IMR-90 (cell line): ENCODE measurements around the gene TMPRSS3. TPM values are rescaled to one million over a fixed set of nuclear protein-coding genes. Genes with fewer than 3 reads are reported as not detected.

Source experiments
- ATAC-seq: fragments of 200-7000 bp; cut with Tn5 transposase; 2 replicates; pipeline ENCODE4 v1.9.1; 2020; ENCODE audit warnings: low read depth, mild to moderate bottlenecking, moderate library complexity
- Bru-seq: library from RNA; stranded (reverse); fragments of 400-500 nt; gene quantifications from one replicate; lab custom pipeline; 2021; lab: Mats Ljungman, UMichigan
- BruChase-seq, 2 experiments: library from RNA; stranded (reverse); fragments of 400-500 nt; gene quantifications; one replicate each; lab custom pipeline; 2021; lab: Mats Ljungman, UMichigan
- BruUV-seq: library from RNA; stranded (reverse); fragments of 400-500 nt; replicated peaks from 2 replicates; lab custom pipeline; 2021; lab: Mats Ljungman, UMichigan
- CTCF ChIA-PET: fragments of 300-600 bp; formaldehyde crosslinking; extraction: SDS; loops from one replicate; lab custom pipeline; 2021; ENCODE audit warnings: antibody characterized with exemption; lab: Yijun Ruan, JAX
- POLR2A ChIA-PET: fragments of 300-600 bp; sonication (Branson Sonifier 250); formaldehyde crosslinking; loops from one replicate; lab custom pipeline; 2022; ENCODE audit warnings: antibody characterized with exemption; ENCODE audit not compliant: unreplicated experiment; lab: Charles Lee
- DNase-seq: peaks from one replicate; pipeline ENCODE4 v3.0.0; 2013
- H2AFZ ChIP-seq: replicated peaks from 2 replicates; pipeline ENCODE3; 2013; ENCODE audit warnings: low read length, mild to moderate bottlenecking; ENCODE audit not compliant: poor library complexity
- H2AK5ac ChIP-seq: 2 replicates; pipeline ENCODE4 v1.6.1; 2013; ENCODE audit warnings: low read depth, low read length, inconsistent platforms
- H2AK9ac ChIP-seq: replicated peaks from 2 replicates; pipeline ENCODE3; 2013; ENCODE audit warnings: mild to moderate bottlenecking, low read depth, low read length, moderate library complexity; ENCODE audit not compliant: poor library complexity
- H2BK120ac ChIP-seq: 2 replicates; pipeline ENCODE4 v1.6.1; 2013; ENCODE audit warnings: low read depth, low read length, inconsistent platforms
- H2BK15ac ChIP-seq: 3 replicates; pipeline ENCODE4 v1.6.1; 2013; ENCODE audit warnings: low read depth, low read length, inconsistent platforms
- H2BK20ac ChIP-seq: 2 replicates; pipeline ENCODE4 v1.6.1; 2013; ENCODE audit warnings: low read depth, mild to moderate bottlenecking, inconsistent platforms, low read length, moderate library complexity
- H2BK5ac ChIP-seq: 2 replicates; pipeline ENCODE4 v1.6.1; 2013; ENCODE audit warnings: mild to moderate bottlenecking, low read depth, low read length, inconsistent platforms; ENCODE audit not compliant: poor library complexity, severe bottlenecking
- H3K14ac ChIP-seq: replicated peaks from 2 replicates; pipeline ENCODE4 v1.6.1; 2013; ENCODE audit warnings: low read depth, low read length, inconsistent platforms
- H3K18ac ChIP-seq: 2 replicates; pipeline ENCODE4 v1.6.1; 2013; ENCODE audit warnings: low read depth, low read length, control low read depth
- H3K23ac ChIP-seq: 2 replicates; pipeline ENCODE4 v1.6.1; 2013; ENCODE audit warnings: low read depth, low read length, inconsistent platforms
- H3K27ac ChIP-seq: 2 replicates; pipeline ENCODE4 v1.5.1; 2013; ENCODE audit warnings: mild to moderate bottlenecking, control low read depth, low read length; ENCODE audit not compliant: insufficient read depth
- H3K27me3 ChIP-seq: 2 replicates; pipeline ENCODE4 v1.6.1; 2013; ENCODE audit warnings: low read length; ENCODE audit not compliant: control insufficient read depth, insufficient read depth
- H3K36me3 ChIP-seq: 2 replicates; pipeline ENCODE4 v1.6.1; 2013; ENCODE audit warnings: low read length, mixed read lengths; ENCODE audit not compliant: control insufficient read depth, insufficient read depth
- H3K4ac ChIP-seq: 2 replicates; pipeline ENCODE4 v1.6.1; 2013; ENCODE audit warnings: low read depth, low read length, inconsistent platforms
- H3K4me1 ChIP-seq: 2 replicates; pipeline ENCODE4 v1.6.1; 2013; ENCODE audit warnings: low read length, mixed read lengths; ENCODE audit not compliant: control insufficient read depth, insufficient read depth
- H3K4me2 ChIP-seq: 2 replicates; pipeline ENCODE4 v1.6.1; 2013; ENCODE audit warnings: low read depth, mild to moderate bottlenecking, control low read depth, low read length, moderate library complexity
- H3K4me3 ChIP-seq: 2 replicates; pipeline ENCODE4 v1.5.1; 2013; ENCODE audit warnings: low read depth, mild to moderate bottlenecking, control low read depth, low read length, moderate library complexity; ENCODE audit not compliant: insufficient read depth
- H3K56ac ChIP-seq: 2 replicates; pipeline ENCODE4 v1.6.1; 2013; ENCODE audit warnings: low read length, inconsistent platforms; ENCODE audit not compliant: insufficient read depth; ENCODE audit errors: extremely low read depth
- H3K79me1 ChIP-seq, 2 experiments: 2 replicates each; pipeline ENCODE4 v1.6.1; 2013; ENCODE audit warnings: low read length in 2 of 2, inconsistent platforms in 1 of 2, low read depth in 1 of 2
- H3K9ac ChIP-seq: 2 replicates; pipeline ENCODE4 v1.6.1; 2013; ENCODE audit warnings: low read depth, low read length, control low read depth
- H3K9me1 ChIP-seq: 2 replicates; pipeline ENCODE4 v1.6.1; 2013; ENCODE audit warnings: low read length, inconsistent platforms; ENCODE audit not compliant: insufficient read depth
- H3K9me3 ChIP-seq: 2 replicates; pipeline ENCODE4 v1.6.1; 2013; ENCODE audit warnings: low read length; ENCODE audit not compliant: control insufficient read depth, insufficient read depth
- H4K20me1 ChIP-seq: 2 replicates; pipeline ENCODE4 v1.6.1; 2013; ENCODE audit warnings: low read length, inconsistent platforms; ENCODE audit not compliant: insufficient read depth
- H4K5ac ChIP-seq: 2 replicates; pipeline ENCODE4 v1.6.1; 2013; ENCODE audit warnings: mild to moderate bottlenecking, low read depth, low read length, control low read depth
- H4K8ac ChIP-seq, 2 experiments: 2 replicates each; pipeline ENCODE4 v1.6.1; 2013; ENCODE audit warnings: low read depth in 2 of 2, low read length in 2 of 2, control low read depth in 1 of 2, inconsistent platforms in 1 of 2
- H4K91ac ChIP-seq: 2 replicates; pipeline ENCODE4 v1.6.1; 2013; ENCODE audit warnings: low read depth, low read length, inconsistent platforms; ENCODE audit not compliant: insufficient read depth
- BHLHE40 ChIP-seq: fragments of 150-350 bp; IDR thresholded peaks from 2 replicates; pipeline ENCODE4 v1.6.1; 2016; ENCODE audit warnings: mild to moderate bottlenecking, low read depth, low read length
- MAZ ChIP-seq: IDR thresholded peaks from 2 replicates; pipeline ENCODE4 v1.6.1; 2012; ENCODE audit warnings: low read depth, mild to moderate bottlenecking, low read length, improper control_type of control experiment, moderate library complexity, borderline replicate concordance
- MXI1 ChIP-seq: IDR thresholded peaks from 2 replicates; pipeline ENCODE4 v1.6.1; 2012; ENCODE audit warnings: low read depth, mild to moderate bottlenecking, low read length, moderate library complexity, borderline replicate concordance
- NFE2L2 ChIP-seq: fragments of 150-350 bp; IDR thresholded peaks from 2 replicates; pipeline ENCODE4 v1.6.1; 2016; ENCODE audit warnings: low read depth, mild to moderate bottlenecking, low read length
- POLR2A ChIP-seq: IDR thresholded peaks from 2 replicates; pipeline ENCODE4 v1.6.1; 2012; ENCODE audit warnings: mild to moderate bottlenecking, low read depth, low read length
- RCOR1 ChIP-seq: IDR thresholded peaks from 2 replicates; pipeline ENCODE4 v1.6.1; 2012; ENCODE audit warnings: mild to moderate bottlenecking, low read length, improper control_type of control experiment; ENCODE audit not compliant: insufficient replicate concordance
- RFX5 ChIP-seq: IDR thresholded peaks from 2 replicates; pipeline ENCODE4 v1.8.0; 2012; ENCODE audit warnings: low read depth, mild to moderate bottlenecking, low read length, moderate library complexity
- WGBS, 2 experiments: methylation state at CpG; one replicate each; pipeline versions ENCODE4 v1.1.5 to v1.1.7; 2013; ENCODE audit warnings: missing lambda C conversion rate in 2 of 2; ENCODE audit not compliant: insufficient read length in 1 of 2; ENCODE audit errors: extremely low coverage in 2 of 2; 5-methylcytosine and 5-hydroxymethylcytosine counted together
- dilution Hi-C: fragments of 300-500 bp; cut with HindIII; formaldehyde crosslinking; loops from one replicate; pipeline ENCODE4 v1.14.3; 2018; ENCODE audit warnings: low sequenced_read_pairs; ENCODE audit not compliant: unreplicated experiment
- in situ Hi-C: fragments of 300-500 bp; cut with MboI; formaldehyde crosslinking; loops from 3 replicates; pipeline ENCODE4 v1.14.3; 2019; ENCODE audit warnings: low sequenced_read_pairs, inconsistent platforms, mixed read lengths
- intact Hi-C: fragments of 100-400 bp; cut with micrococcal nuclease; formaldehyde crosslinking; loops from 2 replicates; pipeline ENCODE4 v1.10.0; 2022
- long read RNA-seq: library from polyadenylated mRNA; unstranded; transcript quantifications from one replicate; pipeline ENCODE4 v2.0.0, GENCODE V29; 2021; ENCODE audit not compliant: unreplicated experiment
- polyA plus RNA-seq, 3 experiments: library from polyadenylated mRNA; depleted of rRNA; stranded (reverse); fragments of >200 nt; gene quantifications; 2 replicates each; pipeline ENCODE4 v1.2.3, GENCODE V29; 2012; ENCODE audit warnings: low replicate concordance in 1 of 3
- total RNA-seq: library from RNA; depleted of rRNA; stranded (reverse); fragments of >200 nt; gene quantifications from 2 replicates; pipeline ENCODE4 v1.2.3, GENCODE V29; 2012; rRNA removed

The TMPRSS3 gene
- total RNA-seq (not detected in 2 replicates), polyA plus RNA-seq (2012; rRNA removed) (not detected in 2 replicates), Bru-seq, nascent RNA (not detected), BruChase-seq, experiment 1, labeled RNA remaining after a 6-hour chase (not detected), BruChase-seq, experiment 2, labeled RNA remaining after a 2-hour chase (percentile 4 among the genes with signal in this experiment)
- polyA plus RNA-seq (2012; cell fraction: cytosol; rRNA removed) = not detected in 2 replicates
- not detected in 2 replicates for polyA plus RNA-seq (2012; cell fraction: nucleus; rRNA removed; ENCODE audit: low replicate concordance)
- long read RNA-seq = 0 reads

- TF ChIP-seq BHLHE40 = no peak
- no peak for TF ChIP-seq RFX5
- TF ChIP-seq POLR2A = no peak
- TF ChIP-seq MAZ = no peak
- TF ChIP-seq MXI1 = no peak
- TF ChIP-seq NFE2L2 = no peak
- TF ChIP-seq RCOR1 = no peak
- no peak within 1 kb of the TSS for H2BK20ac ChIP-seq
- no peaks in the 10 kb centered on the region for H4K20me1 ChIP-seq
- DNase-seq (no peak), ATAC-seq (no peak)
- no peaks in the 10 kb centered on the region for H3K9me1 ChIP-seq
- no peak within 1 kb of the TSS for H3K14ac ChIP-seq
- WGBS, 2 experiments = 54% methylated on average over 5 of the region's 17 CpGs; no CpG with 5 or more reads in 1 of the 2 experiments
- no peak within 1 kb of the TSS for H2AK9ac ChIP-seq
- ChIA-PET CTCF (no interaction called here), POLR2A (no interaction called here)
- no peak within 1 kb of the TSS for H4K5ac ChIP-seq
- H4K91ac ChIP-seq = no peak within 1 kb of the TSS
- BruUV-seq = no TSS peak
- no peak within 1 kb of the TSS for H4K8ac ChIP-seq
- no peaks in the 10 kb centered on the region for H3K79me1 ChIP-seq
- no peak within 1 kb of the TSS for H3K4me2 ChIP-seq
- peaks cover 19% of the 10 kb centered on the region for H3K27me3 ChIP-seq
- H3K36me3 ChIP-seq = no peaks in the 10 kb centered on the region
- intact Hi-C loops (no loop called here), in situ Hi-C loops (no loop called here), dilution Hi-C loops (no loop called here)
- no peak within 1 kb of the TSS for H2BK120ac ChIP-seq
- no peak within 1 kb of the TSS for H3K27ac ChIP-seq
- H2BK5ac ChIP-seq = no peak within 1 kb of the TSS
- H3K4ac ChIP-seq = no peak within 1 kb of the TSS
- H2AK5ac ChIP-seq = no peak within 1 kb of the TSS
- H3K9me3 ChIP-seq = no peaks in the 10 kb centered on the region
- no peak within 1 kb of the TSS for H2AFZ ChIP-seq
- H3K23ac ChIP-seq = no peak within 1 kb of the TSS
- no peak within 1 kb of the TSS for H3K56ac ChIP-seq
- no peak within 1 kb of the TSS for H3K9ac ChIP-seq
- H3K4me3 ChIP-seq = no peak within 1 kb of the TSS
- no peak within 1 kb of the TSS for H3K18ac ChIP-seq
- H3K4me1 ChIP-seq = no peaks in the 10 kb centered on the region
- no peak within 1 kb of the TSS for H2BK15ac ChIP-seq
These were observed at the start of gene TMPRSS3 for GRCh38 chr21:42395905-42396651. TMPRSS3 (minus strand) TSS chr21:42396052; CDS start chr21:42395417, 635 bp downstream.
